SK-N-SH (cell line): ENCODE measurements around the gene CDPF1. TPM values are rescaled to one million over a fixed set of nuclear protein-coding genes. Genes with fewer than 3 reads are reported as not detected.

ENCODE experiments used
- CTCF ChIA-PET: fragments of 300-600, 350-600 bp; formaldehyde crosslinking; extraction: SDS; loops from one replicate; lab custom pipeline; 2021; lab: Yijun Ruan, JAX
- POLR2A ChIA-PET: fragments of 350-600 bp; sonication (Branson Sonifier 250); formaldehyde crosslinking; extraction: SDS; loops from one replicate; lab custom pipeline; 2020; ENCODE audit warnings: antibody characterized with exemption, inconsistent platforms; lab: Yijun Ruan, JAX
- DNase-seq: peaks from one replicate; pipeline ENCODE4 v3.0.0; 2012
- H2AFZ ChIP-seq: fragments of 200-600 bp; sonication (generic); 2 replicates; pipeline ENCODE4 v1.8.1; 2016; ENCODE audit warnings: antibody characterized with exemption, mild to moderate bottlenecking, low read depth
- H3F3A ChIP-seq: fragments of 200-600 bp; sonication (generic); replicated peaks from 2 replicates; pipeline ENCODE3; 2016; ENCODE audit warnings: antibody characterized with exemption, mild to moderate bottlenecking; ENCODE audit not compliant: insufficient read depth
- H3K27ac ChIP-seq, 2 experiments: fragments of 200-500 bp in 1 of 2; fragments of 200-600 bp in 1 of 2; sonication (Bioruptor generic) in 1 of 2; sonication (generic), shearing (Covaris generic) in 1 of 2; 2 replicates each; pipeline versions ENCODE4 v1.5.1 to v1.6.1; 2014 to 2016; ENCODE audit warnings: low read depth in 2 of 2, inconsistent platforms in 1 of 2, low read length in 1 of 2, mild to moderate bottlenecking in 1 of 2, mixed read lengths in 1 of 2
- H3K27me3 ChIP-seq: fragments of 200-600 bp; sonication (generic), shearing (Covaris generic); 2 replicates; pipeline ENCODE4 v1.6.1; 2016; ENCODE audit warnings: mixed run types; ENCODE audit not compliant: insufficient read depth
- H3K36me3 ChIP-seq, 2 experiments: fragments of 200-500 bp in 1 of 2; fragments of 200-600 bp in 1 of 2; sonication (Bioruptor generic) in 1 of 2; sonication (generic) in 1 of 2; replicated peaks in 1 of 2; 2 replicates each; pipeline versions ENCODE3 to v1.5.1; 2014 to 2016; ENCODE audit warnings: low read length in 1 of 2, mild to moderate bottlenecking in 1 of 2; ENCODE audit not compliant: insufficient read depth in 2 of 2, control insufficient read depth in 1 of 2
- H3K4me1 ChIP-seq, 2 experiments: fragments of 200-500 bp in 1 of 2; fragments of 200-600 bp in 1 of 2; sonication (Bioruptor generic) in 1 of 2; sonication (generic), shearing (Covaris generic) in 1 of 2; 2 replicates each; pipeline versions ENCODE4 v1.5.1 to v1.6.1; 2014 to 2016; ENCODE audit warnings: low read depth in 1 of 2, low read length in 1 of 2, mixed run types in 1 of 2; ENCODE audit not compliant: insufficient read depth in 2 of 2, control insufficient read depth in 1 of 2
- H3K4me2 ChIP-seq: fragments of 200-600 bp; sonication (generic), shearing (Covaris generic); 2 replicates; pipeline ENCODE4 v1.6.1; 2017; ENCODE audit warnings: mixed run types
- H3K4me3 ChIP-seq, 2 experiments: fragments of 200-500 bp in 1 of 2; fragments of 200-600 bp in 1 of 2; sonication (Bioruptor generic) in 1 of 2; sonication (generic), shearing (Covaris generic) in 1 of 2; 2 replicates each; pipeline versions ENCODE4 v1.5.1 to v1.8.1; 2014 to 2016; ENCODE audit warnings: low read depth in 2 of 2, inconsistent platforms in 1 of 2, low read length in 1 of 2, mild to moderate bottlenecking in 1 of 2, mixed read lengths in 1 of 2, moderate library complexity in 1 of 2
- H3K79me2 ChIP-seq: fragments of 200-600 bp; sonication (generic); 2 replicates; pipeline ENCODE4 v1.8.1; 2017; ENCODE audit warnings: mild to moderate bottlenecking; ENCODE audit not compliant: insufficient read depth
- H3K9ac ChIP-seq: fragments of 200-600 bp; sonication (generic); 2 replicates; pipeline ENCODE4 v1.6.1; 2017; ENCODE audit warnings: mixed run types
- H3K9me2 ChIP-seq: fragments of 200-600 bp; sonication (generic); 2 replicates; pipeline ENCODE4 v1.6.1; 2017; ENCODE audit warnings: mixed run types
- H3K9me3 ChIP-seq: fragments of 200-600 bp; sonication (generic); 2 replicates; pipeline ENCODE4 v1.6.1; 2017; ENCODE audit warnings: mixed run types, mild to moderate bottlenecking, moderate library complexity
- H4K20me1 ChIP-seq: fragments of 200-600 bp; sonication (generic); 2 replicates; pipeline ENCODE4 v1.6.1; 2017; ENCODE audit warnings: mild to moderate bottlenecking, mixed run types; ENCODE audit not compliant: insufficient read depth
- CTCF ChIP-seq: fragments of 200-600 bp; sonication (generic); IDR thresholded peaks from 2 replicates; pipeline ENCODE4 v1.6.1; 2017; ENCODE audit warnings: antibody characterized with exemption, mild to moderate bottlenecking, moderate library complexity
- EP300 ChIP-seq, 2 experiments: IDR thresholded peaks; 2 replicates each; pipeline versions ENCODE4 v1.4.0 to v1.6.1; 2012; ENCODE audit warnings: borderline replicate concordance in 1 of 2, low read depth in 1 of 2, low read length in 1 of 2
- EZH2phosphoT487 ChIP-seq: fragments of 200-600 bp; sonication (generic); IDR thresholded peaks from 2 replicates; pipeline ENCODE4 v1.6.1; 2017; ENCODE audit warnings: low read depth, mixed run types, mild to moderate bottlenecking, antibody characterized with exemption, moderate library complexity, borderline replicate concordance
- FOSL2 ChIP-seq: IDR thresholded peaks from 2 replicates; pipeline ENCODE4 v1.4.0; 2012; ENCODE audit warnings: low read depth, mild to moderate bottlenecking, moderate library complexity, borderline replicate concordance
- FOXJ3 ChIP-seq: sonication (generic); formaldehyde crosslinking; IDR thresholded peaks from 2 replicates; pipeline ENCODE4 v1.5.1; 2020; ENCODE audit warnings: mild to moderate bottlenecking, missing genetic modification reagents
- GATA2 ChIP-seq: sonication (generic); formaldehyde crosslinking; IDR thresholded peaks from 2 replicates; pipeline ENCODE4 v1.5.0; 2020; ENCODE audit warnings: mild to moderate bottlenecking, missing genetic modification reagents
- MAX ChIP-seq: IDR thresholded peaks from 2 replicates; pipeline ENCODE4 v1.4.0; 2012; ENCODE audit warnings: low read depth
- PBX3 ChIP-seq: IDR thresholded peaks from 2 replicates; pipeline ENCODE4; 2012
- RAD21 ChIP-seq: IDR thresholded peaks from 2 replicates; pipeline ENCODE4 v1.6.1; 2012; ENCODE audit warnings: mild to moderate bottlenecking, low read length
- RCOR1 ChIP-seq: fragments of 150-350 bp; IDR thresholded peaks from 2 replicates; pipeline ENCODE4 v1.6.1; 2017; ENCODE audit warnings: antibody characterized with exemption, low read length
- RFX5 ChIP-seq: IDR thresholded peaks from 2 replicates; pipeline ENCODE4 v1.6.1; 2012; ENCODE audit warnings: mild to moderate bottlenecking, improper control_type of control experiment, low read length
- RXRA ChIP-seq: IDR thresholded peaks from 2 replicates; pipeline ENCODE4 v1.4.0; 2012; ENCODE audit warnings: low read depth, mild to moderate bottlenecking, borderline replicate concordance
- SIN3A ChIP-seq: IDR thresholded peaks from 2 replicates; pipeline ENCODE4 v1.6.1; 2012; ENCODE audit warnings: low read depth, mild to moderate bottlenecking, low read length, moderate library complexity, borderline replicate concordance
- TEAD4 ChIP-seq: IDR thresholded peaks from 2 replicates; pipeline ENCODE4 v1.4.0; 2012; ENCODE audit warnings: mild to moderate bottlenecking, borderline replicate concordance; ENCODE audit not compliant: insufficient read depth
- USF2 ChIP-seq: fragments of 150-350 bp; IDR thresholded peaks from 2 replicates; pipeline ENCODE4 v1.6.1; 2017; ENCODE audit warnings: antibody characterized with exemption, low read length, low read depth, borderline replicate concordance
- WGBS: methylation state at CpG from one replicate; pipeline ENCODE4 v1.1.6; 2017; ENCODE audit warnings: low lambda C conversion rate; 5-methylcytosine and 5-hydroxymethylcytosine counted together
- polyA plus RNA-seq, 3 experiments: library from polyadenylated mRNA; depleted of rRNA; stranded (reverse); fragments of >200 nt; gene quantifications; 2 replicates each; pipeline ENCODE4 v1.2.3, GENCODE V29; 2012
- TF ChIP-seq, protein P1 (sequence below): IDR thresholded peaks from 2 replicates; pipeline ENCODE4 v1.4.0; 2012; ENCODE audit warnings: low read depth, borderline replicate concordance
- TF ChIP-seq, protein P2 (sequence below): IDR thresholded peaks from 2 replicates; pipeline ENCODE4 v1.6.1; 2012; ENCODE audit warnings: mild to moderate bottlenecking, low read depth, low read length, moderate library complexity

CDPF1 gene
- polyA plus RNA-seq, 1 of the 3 experiments (the other 2 are of a cell fraction) = 25.3 TPM

DNA sequence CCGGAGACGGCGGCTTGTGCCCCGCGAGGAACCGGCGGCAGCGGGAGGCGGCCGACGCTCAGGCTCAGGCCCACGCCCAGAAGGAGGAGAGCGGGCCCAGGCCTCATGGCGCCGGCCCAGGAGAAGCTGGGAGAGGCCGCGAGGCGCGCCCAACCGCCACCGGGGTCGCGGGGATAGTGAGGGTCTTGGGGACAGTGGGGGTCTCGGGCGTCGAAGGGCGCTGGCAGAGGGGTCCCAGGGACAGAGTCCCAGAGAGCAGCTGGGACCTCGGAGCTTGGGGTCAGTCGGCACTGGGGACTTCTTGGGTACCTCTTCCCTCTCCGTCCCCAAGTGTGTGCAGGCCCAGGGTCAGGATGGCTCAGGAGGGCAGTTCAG lies 13.1 kb upstream of the CDPF1 start, which contains the start of gene PKDREJ:
TSS of gene PKDREJ (minus strand) at position 128 of the 375 bp plus-strand sequence. CDS start at position 107, 21 bp downstream.
- POLR2A ChIA-PET = no interaction called here
- no peak within 1 kb of the TSS for H3K4me2 ChIP-seq
- H3K4me1 ChIP-seq = peaks cover 0 to under 1% of the 10 kb centered on the region in 2 experiments; a peak in 2 of 4 replicates
- H3F3A ChIP-seq = peaks cover 7% of the 10 kb centered on the region
- peaks cover 3% of the 10 kb centered on the region for H3K79me2 ChIP-seq
- no peaks in the 10 kb centered on the region for H4K20me1 ChIP-seq
- H3K9me3 ChIP-seq = no peaks in the 10 kb centered on the region
- no peaks in the 10 kb centered on the region for H3K9me2 ChIP-seq
- no peak within 1 kb of the TSS for H2AFZ ChIP-seq
- H3K27me3 ChIP-seq = no peaks in the 10 kb centered on the region
- no peak within 1 kb of the TSS for H3K27ac ChIP-seq
- DNase-seq = no peak
- CTCF ChIA-PET = no interaction called here
- no peak within 1 kb of the TSS for H3K4me3 ChIP-seq
- H3K9ac ChIP-seq = no peak within 1 kb of the TSS
- no peaks in the 10 kb centered on the region for H3K36me3 ChIP-seq
- WGBS = 96% methylated on average over 27 of the region's 30 CpGs
- TF ChIP-seq TEAD4 (no peak), EP300 (IDR thresholded peaks at IDR 0.05; ENCODE audit: borderline replicate concordance in 1 of 2, low read depth in 1 of 2, low read length in 1 of 2) (no peak), USF2 (no peak), GATA2 (CRISPR knock-in tag) (no peak), RFX5 (no peak), RCOR1 (no peak), RXRA (no peak), SIN3A (no peak), MAX (no peak), FOSL2 (no peak), EZH2phosphoT487 (no peak), CTCF (no peak), PBX3 (no peak), FOXJ3 (CRISPR knock-in tag) (no peak), RAD21 (no peak)
- TF ChIP-seq, protein P1, sequence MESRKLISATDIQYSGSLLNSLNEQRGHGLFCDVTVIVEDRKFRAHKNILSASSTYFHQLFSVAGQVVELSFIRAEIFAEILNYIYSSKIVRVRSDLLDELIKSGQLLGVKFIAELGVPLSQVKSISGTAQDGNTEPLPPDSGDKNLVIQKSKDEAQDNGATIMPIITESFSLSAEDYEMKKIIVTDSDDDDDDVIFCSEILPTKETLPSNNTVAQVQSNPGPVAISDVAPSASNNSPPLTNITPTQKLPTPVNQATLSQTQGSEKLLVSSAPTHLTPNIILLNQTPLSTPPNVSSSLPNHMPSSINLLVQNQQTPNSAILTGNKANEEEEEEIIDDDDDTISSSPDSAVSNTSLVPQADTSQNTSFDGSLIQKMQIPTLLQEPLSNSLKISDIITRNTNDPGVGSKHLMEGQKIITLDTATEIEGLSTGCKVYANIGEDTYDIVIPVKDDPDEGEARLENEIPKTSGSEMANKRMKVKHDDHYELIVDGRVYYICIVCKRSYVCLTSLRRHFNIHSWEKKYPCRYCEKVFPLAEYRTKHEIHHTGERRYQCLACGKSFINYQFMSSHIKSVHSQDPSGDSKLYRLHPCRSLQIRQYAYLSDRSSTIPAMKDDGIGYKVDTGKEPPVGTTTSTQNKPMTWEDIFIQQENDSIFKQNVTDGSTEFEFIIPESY = no peak
- TF ChIP-seq, protein P2, sequence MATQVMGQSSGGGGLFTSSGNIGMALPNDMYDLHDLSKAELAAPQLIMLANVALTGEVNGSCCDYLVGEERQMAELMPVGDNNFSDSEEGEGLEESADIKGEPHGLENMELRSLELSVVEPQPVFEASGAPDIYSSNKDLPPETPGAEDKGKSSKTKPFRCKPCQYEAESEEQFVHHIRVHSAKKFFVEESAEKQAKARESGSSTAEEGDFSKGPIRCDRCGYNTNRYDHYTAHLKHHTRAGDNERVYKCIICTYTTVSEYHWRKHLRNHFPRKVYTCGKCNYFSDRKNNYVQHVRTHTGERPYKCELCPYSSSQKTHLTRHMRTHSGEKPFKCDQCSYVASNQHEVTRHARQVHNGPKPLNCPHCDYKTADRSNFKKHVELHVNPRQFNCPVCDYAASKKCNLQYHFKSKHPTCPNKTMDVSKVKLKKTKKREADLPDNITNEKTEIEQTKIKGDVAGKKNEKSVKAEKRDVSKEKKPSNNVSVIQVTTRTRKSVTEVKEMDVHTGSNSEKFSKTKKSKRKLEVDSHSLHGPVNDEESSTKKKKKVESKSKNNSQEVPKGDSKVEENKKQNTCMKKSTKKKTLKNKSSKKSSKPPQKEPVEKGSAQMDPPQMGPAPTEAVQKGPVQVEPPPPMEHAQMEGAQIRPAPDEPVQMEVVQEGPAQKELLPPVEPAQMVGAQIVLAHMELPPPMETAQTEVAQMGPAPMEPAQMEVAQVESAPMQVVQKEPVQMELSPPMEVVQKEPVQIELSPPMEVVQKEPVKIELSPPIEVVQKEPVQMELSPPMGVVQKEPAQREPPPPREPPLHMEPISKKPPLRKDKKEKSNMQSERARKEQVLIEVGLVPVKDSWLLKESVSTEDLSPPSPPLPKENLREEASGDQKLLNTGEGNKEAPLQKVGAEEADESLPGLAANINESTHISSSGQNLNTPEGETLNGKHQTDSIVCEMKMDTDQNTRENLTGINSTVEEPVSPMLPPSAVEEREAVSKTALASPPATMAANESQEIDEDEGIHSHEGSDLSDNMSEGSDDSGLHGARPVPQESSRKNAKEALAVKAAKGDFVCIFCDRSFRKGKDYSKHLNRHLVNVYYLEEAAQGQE = no peak
